Endothelial cell of hepatic sinusoid (primary cell): ENCODE data around the gene LACTBL1.
"Not testable (repeated sequence)": the region's sequence is repeated elsewhere in the genome, so short reads cannot be mapped to it uniquely, and the experiment has no call there.

Source experiments
- in situ Hi-C: cut with HindIII; loops from 2 replicates; pipeline ENCODE4 v1.10.0; 2017; ENCODE audit warnings: low sequenced_read_pairs

Gene LACTBL1

DNA sequence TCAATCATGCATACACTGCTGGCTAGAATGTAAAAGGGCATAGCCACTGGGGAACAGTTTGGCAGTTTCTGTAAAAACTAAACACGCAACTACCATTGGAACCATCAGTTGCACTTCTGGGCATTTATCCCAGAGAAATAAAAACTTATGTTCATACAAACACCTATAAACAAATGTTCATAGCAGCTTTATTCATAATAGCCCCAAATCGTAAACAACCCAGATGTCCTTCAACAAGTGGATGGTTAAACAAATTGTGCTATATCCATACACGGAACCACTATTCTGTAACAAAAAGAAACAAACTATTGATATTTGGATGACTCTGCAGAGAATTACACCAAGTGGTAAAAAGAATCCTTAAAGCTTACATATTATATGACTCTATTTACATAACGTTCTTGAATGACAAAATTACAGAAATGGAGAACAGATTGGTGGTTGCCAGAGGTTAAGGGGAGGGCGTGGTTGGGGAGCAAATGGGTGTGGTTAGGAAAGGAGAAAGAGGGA is 22.8 kb downstream of the LACTBL1 start:
- in situ Hi-C loops = no loop called here

- in situ Hi-C loops = not testable (repeated sequence)
Observed at GRCh38 chr1:22945171-22945570, 27.5 kb downstream of the LACTBL1 start.

- in situ Hi-C loops = loop anchor here (5.0 kb wide), 1 partner anchor 277 kb away; no protein-coding TSS in a partner anchor
Observed at GRCh38 chr1:22944346-22945055, 28.2 kb downstream of the LACTBL1 start.

- in situ Hi-C loops = loop anchor here (5.0 kb wide), 1 partner anchor 274 kb away; no protein-coding TSS in a partner anchor
Observed at GRCh38 chr1:22941257-22941656, 31.4 kb downstream of the LACTBL1 start.

DNA sequence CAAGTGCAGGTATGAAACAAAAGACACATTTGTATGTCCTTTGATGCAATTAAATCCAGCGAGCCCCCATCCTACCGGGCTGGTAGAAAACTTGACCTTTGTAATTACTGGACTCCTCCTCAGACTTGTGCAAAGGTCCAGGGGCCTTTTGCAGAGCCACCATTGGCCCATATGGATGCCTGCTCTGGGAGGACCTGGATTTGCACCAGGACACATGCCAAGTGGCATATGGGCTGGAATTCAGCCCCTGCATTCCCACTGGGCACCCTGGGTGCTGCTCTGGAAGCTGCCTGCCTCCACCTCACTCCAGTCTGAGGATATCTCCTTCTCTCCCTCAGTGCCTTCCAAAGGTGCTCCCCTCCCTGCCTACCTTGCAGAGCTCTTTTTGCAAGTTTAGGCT is 36.0 kb downstream of the LACTBL1 start:
- in situ Hi-C loops = no loop called here

DNA sequence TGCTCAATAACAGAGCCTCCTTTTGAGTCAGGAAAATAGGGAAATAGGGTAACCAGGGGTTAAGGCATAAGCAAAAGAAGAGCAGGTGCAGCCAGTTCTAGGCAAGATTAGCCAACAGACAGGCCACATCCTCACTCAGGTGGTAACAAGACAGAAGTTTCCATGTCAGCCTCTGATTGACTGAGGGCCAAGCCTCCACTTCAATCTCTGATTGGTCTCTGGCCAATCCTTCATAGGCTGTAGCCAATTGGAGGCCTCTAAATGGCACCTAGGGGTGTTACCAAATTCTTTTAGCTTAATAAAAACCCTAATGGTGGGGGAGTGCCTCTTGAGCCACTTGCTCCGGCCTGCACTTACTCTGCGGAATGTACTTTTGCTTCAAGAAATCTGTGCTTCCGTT is 37.2 kb downstream of the LACTBL1 start:
- in situ Hi-C loops = no loop called here

DNA sequence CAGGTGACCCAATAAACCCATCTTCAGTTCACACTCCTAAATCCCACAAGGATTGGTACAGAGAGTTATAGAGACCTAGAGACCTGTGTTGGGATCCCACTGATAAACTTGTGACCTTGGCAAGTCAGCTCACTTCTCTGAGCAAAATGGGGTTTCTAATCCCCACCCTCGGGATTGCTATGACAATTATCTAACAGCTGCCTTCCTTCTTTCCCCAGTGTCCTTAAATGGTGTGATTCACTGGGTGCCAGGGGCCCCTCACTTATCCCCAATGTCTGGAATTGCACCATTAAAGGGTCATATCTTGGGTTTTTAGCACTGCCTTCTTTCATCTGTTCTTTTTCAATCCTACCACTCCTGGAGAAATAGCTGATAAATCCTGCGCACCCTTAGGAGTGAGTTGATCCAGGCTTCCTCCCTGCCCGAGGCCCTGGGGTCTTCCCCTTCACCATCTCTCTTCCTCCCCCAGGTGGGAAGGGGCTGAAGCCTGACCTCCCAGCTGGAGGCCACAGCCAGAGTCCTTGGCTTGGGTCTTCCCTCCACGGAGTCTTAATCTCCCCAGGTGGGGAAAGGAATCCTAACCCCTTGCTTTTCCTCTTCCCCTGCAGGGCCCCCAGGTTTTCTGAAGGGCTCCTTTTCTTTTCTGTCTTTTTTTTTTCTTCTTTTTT is 39.7 kb downstream of the LACTBL1 start:
- in situ Hi-C loops = no loop called here

DNA sequence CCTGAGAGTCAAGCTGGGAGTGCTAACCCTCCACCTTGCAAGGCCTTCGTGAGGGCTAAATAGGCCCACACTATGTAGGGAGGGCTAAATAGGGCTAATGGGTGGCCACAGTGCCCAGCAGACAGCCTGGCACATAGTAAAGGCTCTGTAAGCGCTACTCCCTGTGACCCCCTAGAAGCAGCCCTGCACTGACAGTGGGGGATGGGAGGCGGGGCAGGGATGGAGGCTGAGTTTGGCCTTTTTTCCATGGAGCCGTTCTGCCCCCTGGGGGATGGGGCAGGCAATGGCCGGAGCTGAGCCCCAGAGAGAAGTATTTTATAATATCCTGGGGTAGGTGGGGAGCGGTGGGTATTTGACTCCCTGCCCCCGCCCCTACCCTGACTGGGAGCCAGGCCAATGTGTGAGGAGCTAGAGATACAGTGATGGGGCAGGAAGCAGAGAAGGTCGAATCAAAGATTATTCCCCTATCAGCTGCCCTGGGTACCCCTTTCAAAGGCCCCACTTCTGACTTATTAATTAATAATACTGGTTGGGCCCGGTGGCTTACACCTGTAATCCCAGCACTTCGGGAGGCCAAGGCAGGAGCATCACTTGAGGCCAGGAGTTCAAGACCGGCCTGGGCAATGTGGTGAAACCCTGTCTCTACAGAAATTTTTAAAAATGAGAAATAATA is 42.3 kb downstream of the LACTBL1 start:
- in situ Hi-C loops = no loop called here

DNA sequence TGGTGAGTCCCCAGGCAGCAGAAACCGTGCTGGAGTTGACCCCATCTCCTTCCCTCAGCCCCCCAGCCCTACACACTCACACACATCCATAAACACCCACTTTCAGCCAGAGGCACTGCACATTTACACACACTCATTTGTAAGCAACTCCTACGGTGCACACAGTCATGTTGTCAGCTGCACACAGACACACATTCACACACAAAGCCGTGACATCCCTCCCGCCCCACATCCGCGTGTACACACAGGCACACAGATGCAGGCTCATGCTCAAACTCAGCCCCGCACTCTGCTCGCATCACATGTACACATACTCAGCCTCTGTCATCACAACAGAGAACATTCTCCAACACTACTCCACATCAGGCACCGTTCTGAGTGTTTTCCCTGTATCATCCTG is 47.6 kb downstream of the LACTBL1 start:
- in situ Hi-C loops = no loop called here

GRCh38 chr1:22922640-22923039 is 50.0 kb downstream of the LACTBL1 start:
- in situ Hi-C loops = no loop called here

- in situ Hi-C loops = no loop called here
Observed at GRCh38 chr1:22921452-22922126, 51.1 kb downstream of the LACTBL1 start.

DNA sequence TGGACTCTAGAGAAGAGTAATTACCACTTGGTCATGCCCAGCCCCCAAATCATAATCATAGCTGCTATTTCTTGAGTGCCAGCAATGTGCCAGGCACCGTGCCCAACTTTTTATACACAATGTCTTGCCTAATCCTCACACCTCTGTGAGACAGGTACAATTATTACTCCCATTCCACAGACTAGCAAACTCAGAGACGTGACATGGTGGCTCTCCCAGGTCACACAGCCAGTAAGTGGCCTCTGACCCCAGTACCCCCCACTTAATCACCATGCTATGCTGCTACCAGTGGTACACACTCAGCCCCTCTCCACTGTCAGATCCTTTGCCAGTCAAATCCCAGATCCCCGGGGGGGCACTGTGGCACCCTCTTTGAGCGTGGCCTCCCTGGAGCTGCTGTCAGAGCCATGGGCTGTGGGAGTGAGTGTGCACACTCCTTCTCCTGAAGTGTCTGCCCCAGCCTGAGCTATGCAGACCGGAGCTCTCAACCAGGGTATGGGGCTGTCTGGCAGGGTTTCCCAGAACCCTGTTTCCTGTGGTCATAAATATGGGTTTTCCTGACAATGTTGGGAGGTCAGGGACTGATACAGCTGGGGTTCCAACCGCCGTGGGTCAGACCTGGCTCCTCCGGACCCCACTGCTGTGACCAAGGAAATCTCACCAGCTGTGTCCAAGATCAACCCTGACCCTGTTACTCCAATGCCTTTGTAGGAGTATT is 51.8 kb downstream of the LACTBL1 start:
- in situ Hi-C loops = no loop called here

GRCh38 chr1:22920026-22920733 is 52.5 kb downstream of the LACTBL1 start:
- in situ Hi-C loops = no loop called here

DNA sequence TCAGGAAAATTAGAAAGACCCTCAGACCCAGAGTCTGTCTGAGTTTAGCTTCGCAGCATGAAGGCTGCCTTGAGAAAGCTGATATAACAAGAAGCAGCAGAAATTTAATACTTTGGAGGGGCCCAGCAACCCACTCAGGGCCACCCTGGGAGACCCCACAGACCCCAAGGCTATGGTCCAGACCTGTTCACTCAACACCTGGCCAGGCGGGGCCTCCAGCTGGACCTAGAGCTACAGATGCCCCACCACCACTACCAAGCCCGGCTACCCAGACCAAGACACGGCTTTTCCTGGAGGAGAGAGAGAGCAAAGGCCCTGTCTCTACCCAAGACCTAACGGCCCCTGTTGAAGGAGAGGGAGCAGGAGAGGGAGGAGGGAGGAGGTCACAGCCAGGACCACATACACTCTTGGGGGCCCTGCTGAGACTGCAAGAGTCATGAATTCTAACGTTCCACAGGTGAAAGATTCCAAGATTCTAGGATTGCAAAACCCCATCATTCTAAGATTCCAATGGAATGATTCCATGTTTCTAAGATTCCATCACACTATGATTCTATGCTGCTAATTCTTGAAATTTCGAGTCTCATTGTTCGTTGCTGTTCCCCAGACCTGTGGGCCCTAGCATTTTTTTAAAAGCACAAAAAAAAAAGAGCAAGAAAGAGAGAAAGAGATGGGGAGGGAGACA is 53.2 kb downstream of the LACTBL1 start:
- in situ Hi-C loops = no loop called here

DNA sequence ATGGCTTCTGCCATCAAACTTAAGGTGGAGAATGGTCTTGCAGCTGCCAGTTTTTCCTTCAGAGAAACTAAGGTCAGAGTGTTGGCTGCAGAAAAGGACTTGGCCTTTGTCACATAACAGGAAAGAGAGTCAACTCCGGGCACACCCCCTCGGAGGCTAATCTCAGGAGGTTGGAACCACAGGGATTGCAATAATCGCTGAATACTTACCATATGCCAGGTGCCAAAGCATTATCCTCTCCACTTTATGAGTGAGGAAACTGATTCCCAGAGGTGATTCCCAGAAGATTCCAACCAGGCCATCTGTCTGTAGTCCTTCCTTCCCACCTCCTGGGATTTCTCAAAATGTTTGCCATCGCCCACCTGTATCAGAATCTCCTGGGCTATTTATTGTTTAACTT is 54.0 kb downstream of the LACTBL1 start:
- in situ Hi-C loops = no loop called here

GRCh38 chr1:22917989-22918388 is 54.7 kb downstream of the LACTBL1 start:
- in situ Hi-C loops = no loop called here

GRCh38 chr1:22916471-22916820 is 56.2 kb downstream of the LACTBL1 start:
- in situ Hi-C loops = no loop called here

- in situ Hi-C loops = no loop called here
Observed at GRCh38 chr1:22915816-22916470, 56.7 kb downstream of the LACTBL1 start.

DNA sequence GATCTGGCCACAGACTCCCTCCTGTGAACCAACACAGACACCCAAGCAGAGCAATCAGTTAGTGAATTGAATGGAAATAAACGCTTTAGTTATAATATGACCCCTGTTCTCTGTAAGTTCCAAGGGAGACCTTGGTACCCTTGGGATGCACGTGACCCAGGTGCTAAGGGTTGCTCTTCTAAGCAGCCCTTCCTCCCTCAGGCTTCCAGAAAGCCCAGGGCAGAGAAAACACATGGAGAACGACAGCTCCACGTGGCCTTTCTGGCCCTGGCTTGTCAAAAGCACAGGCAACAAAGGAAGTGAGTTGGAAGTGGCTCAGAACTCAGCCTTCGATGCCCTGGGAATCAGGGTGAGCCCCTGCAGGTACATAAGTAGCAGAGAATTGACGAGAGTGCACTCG is 57.4 kb downstream of the LACTBL1 start:
- in situ Hi-C loops = no loop called here
